HG02938 (cell line): ENCODE results near the gene BRD4.

ENCODE experiments used
- ATAC-seq: cut with Tn5 transposase; IDR thresholded peaks from one replicate; pipeline ENCODE4 v1.9.1; 2021; ENCODE audit warnings: mild to moderate bottlenecking, moderate library complexity; ENCODE audit not compliant: unreplicated experiment

The BRD4 gene

GRCh38 chr19:15250640-15250993 is 81.7 kb downstream of the BRD4 start:
- no peak for ATAC-seq

DNA sequence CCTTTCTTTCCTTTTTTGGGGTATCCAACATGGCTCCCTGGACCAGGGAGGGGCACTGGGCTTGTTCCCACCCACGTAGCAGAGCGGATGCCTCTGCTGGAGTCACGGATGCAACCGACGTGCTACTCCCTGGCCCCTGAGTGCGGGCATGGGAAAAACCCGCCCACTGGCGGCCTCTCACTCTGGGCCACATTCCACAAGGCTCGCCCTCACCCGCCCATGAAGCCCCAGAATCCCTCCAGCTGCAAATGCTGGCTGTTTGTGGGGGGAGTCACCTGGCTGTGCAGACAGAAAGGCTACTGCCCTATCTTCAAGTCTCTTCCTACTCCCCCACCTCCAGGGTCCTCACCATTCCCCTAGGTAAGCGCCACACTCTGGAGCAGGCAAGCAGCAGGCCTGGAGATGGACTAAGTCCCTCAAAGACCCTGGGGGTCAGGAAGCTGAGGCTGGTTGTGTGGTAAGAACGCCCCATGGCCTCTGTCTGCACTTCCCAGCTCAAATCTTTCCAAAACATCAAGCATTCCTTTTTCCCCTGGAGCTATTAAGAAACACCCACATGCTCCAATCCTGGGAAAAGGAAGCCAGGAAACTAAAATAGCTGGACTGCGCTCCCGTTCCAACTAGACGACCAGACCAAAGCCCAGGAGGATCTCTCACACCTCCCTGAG is 82.2 kb downstream of the BRD4 start:
- ATAC-seq = no peak

DNA sequence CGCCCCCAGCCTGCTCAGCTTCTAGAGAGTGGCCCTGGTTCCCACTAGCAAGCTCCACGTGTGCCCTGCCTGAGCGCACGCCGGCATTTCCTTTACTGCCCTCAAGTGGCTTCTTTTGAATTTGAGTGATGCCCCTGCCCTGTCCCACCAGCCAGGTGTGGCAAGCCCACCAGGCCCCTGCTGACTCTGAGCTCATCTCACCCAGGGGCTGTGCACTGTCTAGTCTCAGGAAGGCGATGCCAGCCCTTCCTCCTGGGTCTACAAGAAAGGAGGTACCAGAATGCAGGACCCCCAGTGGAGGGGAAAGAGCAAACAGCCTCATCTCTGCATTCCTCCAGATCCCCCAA is 82.8 kb downstream of the BRD4 start:
- ATAC-seq = no peak

DNA sequence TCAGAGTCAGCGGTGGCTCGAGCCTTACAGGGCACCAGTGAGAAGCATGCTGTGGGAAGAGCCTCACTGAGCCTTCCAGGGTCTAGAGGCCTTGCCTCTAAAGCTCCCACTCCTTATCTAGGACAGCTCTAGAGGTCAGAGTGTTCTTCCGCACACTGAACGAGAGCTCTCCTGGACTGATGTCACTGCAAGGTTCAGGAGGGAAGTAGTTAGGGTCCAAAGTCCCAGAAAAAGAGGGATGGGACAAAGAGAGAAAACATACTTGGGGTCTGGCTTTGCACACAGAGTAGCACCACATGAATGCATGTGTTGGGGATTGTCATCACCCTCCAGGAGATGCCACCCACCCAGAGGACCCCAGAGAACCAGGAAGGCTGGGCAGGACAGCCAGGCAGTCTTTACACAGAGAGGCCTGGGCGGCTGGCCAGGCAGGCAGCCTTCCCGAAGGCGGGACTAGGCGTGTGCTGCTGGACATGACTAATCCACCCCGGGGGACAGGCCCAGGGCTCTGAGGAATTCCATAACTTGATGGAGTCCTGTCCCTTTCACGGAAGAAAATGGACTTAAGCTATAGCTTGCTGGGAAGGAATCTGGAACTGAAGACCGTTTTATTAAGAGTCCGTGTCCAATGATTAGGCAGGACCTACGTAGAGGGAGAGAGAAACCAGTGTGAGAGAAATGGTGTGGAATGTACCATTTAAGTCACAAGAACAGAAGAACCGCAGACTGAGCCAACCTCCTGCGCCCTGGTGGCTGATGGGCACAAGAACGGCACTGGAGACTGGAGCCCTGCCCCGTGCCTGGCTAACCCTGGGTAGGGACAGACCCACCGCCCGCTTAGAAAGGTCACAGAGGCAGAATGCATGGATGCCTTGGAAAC is 83.5 kb downstream of the BRD4 start:
- ATAC-seq = no peak

- no peak for ATAC-seq
Measured at GRCh38 chr19:15248106-15248505, 84.2 kb downstream of the BRD4 start.

DNA sequence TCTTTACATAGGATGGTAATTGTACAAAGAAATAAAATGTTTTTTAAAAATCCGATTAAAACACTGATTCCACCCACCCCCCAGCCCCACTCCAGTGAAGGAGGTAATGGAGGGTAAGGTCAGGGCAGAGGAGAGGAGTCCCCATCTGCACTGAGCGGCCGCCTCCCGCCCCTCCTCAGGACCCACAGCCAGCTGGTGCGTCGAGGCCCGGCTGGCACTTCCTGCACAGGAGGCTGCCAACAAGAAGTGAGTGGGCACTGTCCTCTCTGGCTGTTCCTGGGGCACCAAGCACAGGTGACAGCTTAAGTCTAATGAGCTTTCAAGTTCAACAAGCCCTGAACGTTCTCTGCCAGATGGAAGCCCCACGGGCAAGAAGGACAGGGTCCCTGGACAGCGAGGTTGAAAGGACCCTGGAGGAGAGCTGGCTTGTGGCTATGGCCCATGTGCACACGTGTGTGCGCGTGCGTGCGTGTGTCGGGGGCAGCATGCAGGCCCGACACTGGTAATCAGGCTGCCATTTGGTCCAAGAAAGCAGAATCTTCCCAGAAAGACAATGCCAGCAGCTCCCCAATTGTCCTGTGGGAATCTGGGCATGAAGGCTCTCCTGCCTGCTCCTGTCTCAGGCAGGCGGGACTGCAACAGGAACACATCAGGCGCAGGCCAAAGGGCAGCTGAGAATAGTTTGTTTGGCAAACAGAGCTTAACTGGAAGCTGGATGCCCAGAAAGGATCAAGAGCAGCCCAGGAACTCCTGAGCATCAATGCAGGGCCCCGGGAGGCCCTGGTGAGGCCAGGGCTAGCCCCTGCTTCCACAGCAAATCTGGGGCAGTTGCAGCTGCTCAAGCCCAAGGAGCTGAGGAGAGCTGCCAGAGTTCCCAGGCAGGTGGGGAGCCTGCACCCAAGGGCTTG is 85.0 kb downstream of the BRD4 start:
- no peak for ATAC-seq

DNA sequence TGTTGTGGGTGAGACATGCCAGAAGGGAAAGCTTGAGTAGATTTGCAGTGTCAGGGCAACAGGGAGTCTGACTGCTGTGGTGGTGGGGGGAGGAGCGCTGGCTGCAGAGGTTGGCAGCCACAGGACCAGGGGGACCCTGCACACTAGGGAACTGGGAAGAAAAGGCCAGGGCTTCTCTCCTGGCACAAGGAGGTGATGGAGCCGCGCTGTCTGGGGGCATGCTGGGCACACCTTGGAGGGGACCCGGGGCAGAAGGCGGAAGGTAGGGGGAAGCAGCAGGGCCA is 86.2 kb downstream of the BRD4 start:
- no peak for ATAC-seq

DNA sequence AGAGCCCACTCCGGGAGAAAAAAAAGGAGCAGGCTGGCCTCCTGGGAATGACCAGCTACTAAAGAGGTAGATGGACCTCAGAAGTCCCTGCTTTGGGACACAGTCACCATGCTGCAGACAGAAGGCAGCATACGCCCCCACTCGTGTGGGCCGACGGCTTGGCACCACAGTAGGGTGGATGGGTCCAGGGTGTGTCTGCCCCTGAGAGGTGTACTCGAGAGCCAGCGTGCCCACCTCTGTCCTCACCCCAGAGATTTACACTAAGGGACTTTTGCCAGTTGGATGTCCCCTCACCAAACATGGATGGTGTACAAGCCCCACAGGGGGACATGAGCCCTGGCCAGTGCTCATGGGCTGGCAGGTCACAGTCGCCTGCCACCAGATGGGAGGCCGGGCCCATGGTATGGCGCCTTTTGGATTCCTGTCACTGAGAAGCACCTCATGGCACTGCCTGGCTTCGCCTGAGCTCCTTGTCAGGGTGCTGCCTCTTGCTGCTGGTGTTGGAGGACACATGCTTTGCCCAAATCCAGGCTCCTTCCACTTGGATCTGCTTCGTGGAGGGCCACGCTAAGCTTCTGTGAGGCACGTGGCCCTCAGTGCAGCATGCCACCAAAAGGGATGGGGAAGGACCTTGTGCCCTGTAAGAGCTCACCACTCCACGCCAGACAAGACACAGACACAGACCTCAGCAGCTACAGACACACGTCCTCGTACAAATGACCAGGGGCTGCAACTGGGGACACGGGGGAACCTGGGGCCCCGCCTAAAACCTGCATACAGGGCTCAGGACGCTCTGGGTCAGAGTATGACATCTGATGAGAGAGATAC is 86.8 kb downstream of the BRD4 start:
- ATAC-seq = no peak

DNA sequence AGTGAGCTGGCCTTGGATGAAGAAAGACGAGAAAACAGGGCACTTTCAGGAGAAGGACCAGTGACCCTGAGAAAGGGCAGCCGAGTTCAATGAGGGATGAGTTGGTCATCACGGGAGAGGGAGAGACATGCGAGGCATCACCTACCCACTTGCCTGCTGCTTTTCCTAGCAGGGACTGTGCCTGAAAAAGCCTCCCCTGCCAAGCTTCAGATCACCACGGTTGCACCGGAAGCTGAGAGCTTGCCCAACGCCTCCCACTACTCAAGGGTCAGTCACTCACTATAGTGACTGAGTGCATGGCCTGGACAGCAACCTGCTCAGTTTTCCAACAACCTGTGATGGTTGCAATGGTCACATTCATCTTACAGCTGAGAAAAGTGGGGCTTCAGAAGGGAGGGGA is 87.5 kb downstream of the BRD4 start:
- ATAC-seq = no peak

- no peak for ATAC-seq
Measured at GRCh38 chr19:15244106-15244803, 88.1 kb downstream of the BRD4 start.

GRCh38 chr19:15243236-15243957 is 88.9 kb downstream of the BRD4 start:
- ATAC-seq = no peak

DNA sequence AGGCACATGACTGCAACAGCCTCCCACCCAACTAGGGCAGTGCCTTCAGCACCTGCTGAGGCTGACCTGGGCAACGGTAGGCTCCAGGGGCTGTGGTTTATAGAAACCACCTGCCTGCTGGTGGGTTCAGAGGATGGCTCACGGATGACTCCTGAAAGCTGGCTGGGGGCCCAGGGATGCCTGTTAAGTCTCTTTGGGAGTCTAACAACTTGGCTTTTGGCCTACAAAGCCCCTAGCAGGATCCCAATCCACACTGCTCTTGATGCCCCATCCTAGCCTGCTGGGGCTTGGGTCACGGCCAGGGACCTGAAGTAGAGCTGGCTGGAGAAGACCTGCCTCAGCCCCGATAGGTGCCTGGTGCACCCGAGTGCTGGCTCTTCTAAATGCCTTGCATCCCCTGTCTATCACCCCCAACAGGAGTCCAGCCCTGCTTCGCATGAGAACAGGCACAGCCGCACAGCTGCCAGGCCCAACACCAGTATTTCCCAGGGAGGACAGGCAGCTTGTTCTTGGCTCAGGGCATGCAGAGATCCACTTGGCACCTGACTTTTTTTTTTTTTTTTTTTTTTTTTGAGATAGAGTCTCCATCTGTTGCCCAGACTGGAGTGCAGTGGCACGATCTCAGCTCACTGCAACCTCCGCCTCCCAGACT is 91.0 kb downstream of the BRD4 start:
- ATAC-seq = no peak

GRCh38 chr19:15240515-15240914 is 91.8 kb downstream of the BRD4 start:
- no peak for ATAC-seq

- no peak for ATAC-seq
Measured at GRCh38 chr19:15239337-15239949, 92.9 kb downstream of the BRD4 start.

GRCh38 chr19:15238639-15239155 is 93.6 kb downstream of the BRD4 start:
- no peak for ATAC-seq

DNA sequence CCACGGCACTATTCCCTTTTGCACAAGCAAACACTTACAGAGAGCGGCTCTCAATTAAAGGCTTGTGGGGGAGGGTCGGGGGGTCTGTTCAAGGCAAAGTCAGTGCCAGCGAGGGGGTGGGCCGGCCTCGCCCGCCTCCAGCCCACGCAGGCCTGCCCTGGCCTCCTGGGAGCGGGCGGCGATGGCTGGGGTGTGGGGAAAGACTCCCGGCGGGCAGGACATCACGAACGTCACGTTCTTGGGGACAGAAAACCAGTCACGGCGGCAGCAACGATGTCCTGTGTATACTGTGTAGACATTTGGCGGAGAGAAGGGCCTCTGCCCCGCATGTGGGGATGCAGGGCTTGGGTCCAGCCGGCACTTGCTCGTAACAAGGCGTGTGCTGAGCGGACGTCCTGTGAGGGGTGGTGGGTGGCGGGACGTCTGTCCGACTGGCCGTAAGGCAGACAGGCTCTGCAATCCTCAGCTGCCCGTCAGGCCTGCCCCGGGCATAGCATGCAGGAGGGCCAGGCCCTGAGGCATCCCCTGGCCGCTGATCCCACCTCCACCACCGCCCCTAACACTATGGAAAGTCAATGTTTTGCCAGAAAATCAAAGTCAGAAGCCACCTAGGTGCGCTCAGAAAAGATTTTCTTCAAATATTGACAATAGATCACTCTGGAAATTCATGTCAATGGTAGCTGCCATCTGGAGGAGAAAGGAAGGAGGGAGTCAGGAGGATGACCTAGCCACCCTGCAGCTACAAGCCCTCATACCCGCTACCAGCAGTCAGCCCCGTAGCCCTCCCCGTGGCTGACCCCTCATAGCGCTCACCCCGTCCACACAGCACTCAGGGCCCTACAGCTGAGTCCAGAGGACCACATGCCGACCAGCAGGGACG is 94.3 kb downstream of the BRD4 start:
- ATAC-seq = no peak

DNA sequence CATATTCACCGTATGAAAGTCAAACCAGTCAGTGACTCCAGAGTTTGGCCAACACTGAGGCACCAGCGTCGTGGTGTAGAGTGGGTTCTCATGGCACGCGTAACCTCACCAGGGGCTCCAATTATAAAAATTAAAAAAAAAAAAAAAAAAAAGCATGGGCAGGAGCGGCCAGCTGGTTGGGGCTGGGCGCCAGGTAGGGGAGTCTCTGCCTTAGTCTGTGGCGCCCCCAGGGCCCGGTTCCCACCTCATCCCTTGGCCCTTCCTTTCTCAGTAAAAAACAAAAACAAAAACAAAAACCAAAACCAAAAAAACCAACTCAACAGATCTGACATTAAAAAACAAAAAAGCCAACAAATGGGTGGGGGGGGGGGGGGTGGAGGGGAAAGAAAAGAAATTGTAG is 95.5 kb downstream of the BRD4 start:
- no peak for ATAC-seq

GRCh38 chr19:15235781-15236180 is 96.6 kb downstream of the BRD4 start:
- no peak for ATAC-seq
